GM12892 (cell line): ENCODE measurements around the gene MYBPC1.

ENCODE experiments used
- POLR2A ChIP-seq: IDR thresholded peaks from 2 replicates; pipeline ENCODE4 v1.6.1; 2011; ENCODE audit warnings: low read depth, low read length, control low read depth
- POLR2AphosphoS5 ChIP-seq: IDR thresholded peaks from 2 replicates; pipeline ENCODE4 v1.6.1; 2011; ENCODE audit warnings: low read depth, low read length, control low read depth

DNA sequence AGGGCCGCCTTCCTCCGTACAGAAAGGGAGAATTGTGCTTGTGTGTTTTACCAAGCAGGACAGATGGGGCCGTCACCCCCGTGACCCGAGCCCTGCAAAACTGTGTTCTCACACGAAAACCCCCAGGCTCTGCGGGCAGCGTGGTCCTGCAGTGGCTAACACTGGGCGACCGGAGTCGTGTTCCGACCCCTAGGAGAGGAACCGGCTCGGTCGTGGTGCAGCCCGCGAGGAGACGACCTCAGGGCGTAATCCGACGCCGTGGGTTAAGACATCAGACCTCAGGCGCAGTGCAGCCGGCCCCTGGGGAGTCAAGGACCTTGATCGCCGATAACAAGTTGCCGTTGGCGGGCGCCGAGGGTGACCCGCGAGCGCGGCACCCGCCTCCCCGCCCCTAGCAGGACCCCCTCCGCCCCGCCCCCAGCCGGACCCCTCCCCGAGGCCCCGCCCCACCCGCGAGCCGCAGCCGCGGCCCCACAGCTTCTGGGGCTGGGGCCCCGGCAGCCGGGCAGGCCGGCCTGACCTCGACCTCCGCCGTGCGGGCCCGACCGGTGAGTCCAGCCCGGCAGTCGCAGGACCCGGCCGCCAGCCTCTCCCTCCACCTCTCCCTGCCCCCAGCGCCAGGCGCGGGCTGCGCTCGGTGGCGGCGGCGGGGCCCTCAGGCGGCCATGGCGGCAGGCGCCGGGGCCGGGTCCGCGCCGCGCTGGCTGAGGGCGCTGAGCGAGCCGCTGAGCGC lies 102.6 kb downstream of the MYBPC1 start, which contains the start of gene CHPT1:
- TF ChIP-seq POLR2A (no peak; the same call in 1 of the 2 replicates), POLR2AphosphoS5 (no peak)
